ENCODE measurements around the gene CHST13.
A peak's percentile ranks its signal among the peaks of the same experiment; 100 is the strongest.

Gene CHST13

GRCh38 chr3:126523745-126524428 is at the start of gene CHST13:
TSS of gene CHST13 (plus strand) at chr3:126524155. CDS start at chr3:126524333, 178 bp downstream.
- DNase-seq: peak; percentile 82

DNA sequence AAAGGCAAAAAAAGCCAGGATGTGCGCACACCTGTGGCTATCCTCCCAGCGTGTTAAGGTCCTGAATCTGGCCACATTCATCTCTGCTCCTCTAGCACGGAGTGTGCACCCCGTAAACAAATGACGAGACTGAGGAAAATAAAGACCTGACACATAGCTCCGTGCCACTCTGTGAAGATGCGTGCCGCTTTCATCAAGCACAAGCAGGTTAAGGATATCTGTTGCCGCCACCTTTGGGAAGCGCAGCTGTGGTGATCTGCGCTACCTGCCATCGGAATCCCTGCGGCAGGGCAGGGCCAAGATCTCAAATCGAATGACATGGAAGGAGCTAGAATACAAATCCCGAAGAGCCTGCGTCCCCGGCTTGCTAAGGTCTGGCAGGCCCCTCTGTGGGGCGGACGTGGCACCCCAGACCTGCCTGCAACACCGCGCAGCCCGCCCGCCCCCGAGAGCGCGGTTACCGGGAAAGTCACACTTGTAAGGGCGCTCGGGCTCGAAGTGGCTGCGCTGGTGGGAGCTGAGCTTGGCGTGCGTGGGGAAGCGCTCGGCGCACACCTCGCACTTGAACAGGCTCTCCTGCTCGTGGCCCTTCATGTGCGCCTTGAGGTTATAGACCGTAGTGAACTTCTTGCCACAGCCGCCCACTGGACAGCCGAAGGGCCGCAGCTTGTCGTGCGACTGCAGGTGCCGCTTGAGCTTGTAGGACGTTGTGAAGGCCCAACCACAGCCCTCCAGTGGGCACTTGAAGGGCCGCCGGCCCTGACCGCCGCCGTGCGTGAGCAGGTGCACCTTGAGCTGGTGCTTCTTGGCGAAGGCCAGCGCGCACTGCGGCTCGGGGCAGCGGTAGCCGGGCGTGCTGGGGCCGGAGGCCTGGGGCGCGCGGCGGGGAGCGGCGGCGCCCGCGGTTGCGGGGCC is 49.2 kb upstream of the CHST13 start:
- DNase-seq: peak; percentile 73

GRCh38 chr3:126475413-126476114 is 48.4 kb upstream of the CHST13 start, which contains the start of gene ZXDC:
TSS of gene ZXDC (minus strand) at chr3:126475891. CDS start at chr3:126475865, 26 bp downstream.
- peak; percentile 94 for DNase-seq

GRCh38 chr3:126476166-126477060 is 47.5 kb upstream of the CHST13 start:
- peak; percentile 86 for DNase-seq

DNA sequence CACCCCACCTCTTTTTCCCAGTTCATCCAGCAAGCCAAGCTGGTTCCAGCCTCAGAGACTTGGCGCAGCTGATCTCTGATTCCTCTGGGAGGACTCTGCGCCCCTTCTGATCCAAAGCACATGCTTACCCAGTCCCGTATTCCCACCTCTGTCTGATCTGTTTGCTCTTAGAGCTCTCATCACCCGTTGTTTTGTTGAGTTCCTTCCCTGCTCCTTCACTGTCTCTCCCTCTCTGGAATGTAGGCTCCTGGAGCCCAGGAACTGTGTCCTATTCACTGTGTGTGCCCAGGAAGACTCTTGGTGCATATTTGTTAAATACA is 46.9 kb upstream of the CHST13 start:
- DNase-seq: peak; percentile 17

- no peak for DNase-seq
Measured at GRCh38 chr3:126478581-126479310, 45.2 kb upstream of the CHST13 start.

DNA sequence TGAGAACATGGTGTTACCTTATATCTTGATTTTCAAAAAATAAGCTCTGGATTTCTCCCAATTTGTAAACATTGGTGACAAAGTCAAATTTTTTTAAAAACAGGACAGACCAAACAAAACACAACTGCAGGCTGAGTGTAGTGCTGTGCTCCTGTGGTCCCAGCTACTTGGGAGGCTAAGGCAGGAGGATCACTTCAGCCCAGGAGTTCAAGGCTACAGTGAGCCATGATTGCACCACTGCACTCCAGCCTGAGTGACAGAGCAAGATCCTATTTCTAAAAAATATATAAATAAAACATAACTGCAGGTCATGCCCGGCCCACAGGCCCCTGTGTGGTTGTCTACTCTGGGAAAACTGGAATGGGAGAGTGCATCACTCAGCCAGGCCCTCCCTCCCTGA is 44.3 kb upstream of the CHST13 start:
- DNase-seq: no peak

- no peak for DNase-seq
Measured at GRCh38 chr3:126480206-126480605, 43.7 kb upstream of the CHST13 start.

DNA sequence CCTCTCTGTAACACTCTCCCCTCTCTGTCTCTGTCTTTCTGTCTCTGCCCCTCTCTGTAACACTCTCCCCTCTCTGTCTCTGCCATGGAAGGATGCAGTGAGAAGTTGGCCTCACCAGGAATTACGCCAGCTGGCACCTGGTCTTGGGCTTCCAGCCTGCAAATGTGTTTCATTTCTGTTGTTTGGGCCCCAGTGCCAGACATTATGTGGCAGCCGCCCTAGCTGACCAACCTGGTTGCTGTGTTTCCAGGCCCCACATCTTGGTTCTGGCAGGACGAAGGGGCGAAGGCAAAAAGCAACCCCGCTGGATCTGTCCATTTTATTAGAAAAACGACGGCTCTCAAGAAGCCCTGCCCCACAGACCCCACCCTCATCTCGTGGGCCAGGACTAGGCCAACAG is 43.1 kb upstream of the CHST13 start:
- no peak for DNase-seq

GRCh38 chr3:126481808-126482502 is 42.0 kb upstream of the CHST13 start:
- peak; percentile 21 for DNase-seq

GRCh38 chr3:126482503-126483255 is 41.3 kb upstream of the CHST13 start:
- no peak for DNase-seq

DNA sequence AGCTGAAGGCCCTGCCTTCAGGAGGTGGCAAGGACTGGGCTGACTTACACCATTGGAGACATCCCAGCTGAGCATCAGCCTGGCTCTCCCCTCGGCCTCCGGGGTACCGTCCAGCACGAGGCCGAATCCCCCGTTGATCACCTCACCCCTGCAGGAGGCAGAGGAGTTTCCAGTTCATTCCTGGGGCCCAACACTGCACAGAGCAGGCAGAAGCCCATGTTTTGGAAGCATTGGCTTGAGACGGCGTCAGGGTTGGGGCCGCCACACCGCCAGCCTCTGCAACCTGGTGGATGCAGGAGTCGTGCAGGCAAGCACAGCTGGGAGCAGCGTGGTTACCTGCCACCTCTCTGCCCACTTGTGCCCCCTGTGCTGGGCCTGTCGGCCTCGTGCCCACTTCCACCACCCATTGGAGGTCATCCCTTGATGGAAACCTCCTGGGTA is 40.6 kb upstream of the CHST13 start:
- no peak for DNase-seq

DNA sequence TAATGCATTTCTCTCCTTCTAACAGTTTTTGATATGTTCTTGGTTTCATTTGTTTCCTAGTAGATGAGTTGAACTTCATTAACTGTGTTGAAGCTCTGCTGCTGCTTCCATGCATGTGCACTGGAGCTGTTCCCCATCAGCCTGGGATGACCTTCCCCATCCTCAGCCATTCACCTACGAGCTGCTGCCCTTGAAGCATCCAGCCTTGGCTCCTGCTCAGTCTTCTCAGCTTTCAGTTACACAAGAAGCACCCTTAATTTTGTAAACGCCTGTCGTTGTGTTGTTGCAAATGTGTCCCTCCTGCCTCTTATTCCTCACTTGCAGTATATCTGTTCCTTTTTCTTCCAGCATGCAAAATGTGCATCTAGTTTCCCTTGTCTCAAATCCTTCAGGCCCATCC is 39.8 kb upstream of the CHST13 start:
- DNase-seq: no peak

DNA sequence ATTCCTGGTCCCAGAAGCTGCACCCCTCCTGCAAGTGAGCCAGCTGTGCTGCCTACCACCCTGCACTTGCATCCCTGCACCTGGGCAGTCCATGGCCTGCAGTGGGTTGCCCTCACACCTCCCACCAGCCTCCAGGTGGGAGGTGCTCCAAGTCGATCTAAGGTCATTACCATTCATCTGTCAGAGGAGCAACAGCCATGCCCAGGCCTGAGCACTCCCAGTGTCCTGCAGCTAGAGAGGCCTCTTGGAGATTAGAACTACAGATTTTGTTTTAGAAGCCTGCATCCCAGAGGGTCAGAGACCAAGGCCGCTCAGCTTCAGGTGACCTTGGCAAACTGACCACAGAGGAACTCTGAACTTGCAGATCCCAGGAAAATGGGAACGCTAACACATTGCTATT is 39.3 kb upstream of the CHST13 start:
- no peak for DNase-seq

GRCh38 chr3:126485176-126485897 is 38.6 kb upstream of the CHST13 start:
- no peak for DNase-seq

DNA sequence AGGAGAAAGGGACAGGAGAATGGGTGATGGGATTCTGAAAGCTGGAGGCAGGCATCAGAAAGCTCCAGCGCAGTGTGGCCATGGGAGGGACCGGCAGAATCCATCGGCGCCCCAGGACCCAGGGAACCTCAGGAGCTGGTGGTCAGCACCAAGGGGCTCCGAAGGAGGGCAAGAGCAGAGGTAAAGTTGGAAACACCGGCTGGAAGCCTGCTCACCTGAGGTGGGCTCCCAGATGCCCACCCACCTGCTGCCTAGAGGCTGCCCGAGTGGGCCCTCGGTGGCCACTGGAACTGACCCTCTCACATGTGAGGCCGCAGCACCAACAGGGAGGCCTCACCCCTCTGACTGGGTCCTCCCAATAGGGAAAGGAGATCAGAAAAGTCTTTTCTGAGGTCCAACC is 38.0 kb upstream of the CHST13 start:
- DNase-seq: no peak

- DNase-seq: no peak
Measured at GRCh38 chr3:126486360-126486847, 37.6 kb upstream of the CHST13 start.

GRCh38 chr3:126487151-126487771 is 36.7 kb upstream of the CHST13 start:
- no peak for DNase-seq

DNA sequence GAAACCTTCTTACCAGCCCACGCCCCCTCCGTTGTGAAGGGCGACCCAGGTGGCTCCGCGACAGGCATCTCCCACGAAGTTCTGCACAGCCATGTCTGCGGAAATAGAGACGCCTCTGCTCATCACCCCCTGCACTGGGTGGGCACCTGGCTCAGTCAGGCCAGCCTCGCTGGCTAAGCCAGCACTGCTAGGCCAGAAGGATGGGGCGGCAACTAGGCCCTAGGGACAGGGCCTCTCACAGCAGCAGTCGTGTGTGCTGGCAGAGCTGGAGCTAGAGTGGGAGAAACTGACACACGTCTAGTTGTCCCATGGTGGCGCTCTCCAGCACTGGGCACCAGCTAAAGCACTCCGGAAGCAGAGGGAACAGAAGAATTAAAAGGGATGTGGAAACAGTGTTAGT is 35.8 kb upstream of the CHST13 start:
- DNase-seq: no peak

Data from DMS53 (cell line).